Trophoblast cell (in vitro differentiated cells and primary cell): ENCODE measurements around the gene SNED1.

Experiments
- DNase-seq, 2 donors: peaks; one replicate each; pipeline ENCODE4 v3.0.0-alpha.2; 2016
- H2AFZ ChIP-seq: 2 replicates; pipeline ENCODE4 v1.6.1; 2013; ENCODE audit warnings: low read length, moderate library complexity, mild to moderate bottlenecking; ENCODE audit not compliant: insufficient read depth, poor library complexity
- H2AK5ac ChIP-seq: 2 replicates; pipeline ENCODE4 v1.6.1; 2013; ENCODE audit warnings: mild to moderate bottlenecking, low read length
- H2BK120ac ChIP-seq: 2 replicates; pipeline ENCODE4 v1.6.1; 2013; ENCODE audit warnings: low read length, mild to moderate bottlenecking, moderate library complexity; ENCODE audit not compliant: insufficient read depth, poor library complexity
- H2BK12ac ChIP-seq: 2 replicates; pipeline ENCODE4 v1.6.1; 2013; ENCODE audit warnings: mild to moderate bottlenecking, low read length, moderate library complexity
- H2BK5ac ChIP-seq: 2 replicates; pipeline ENCODE4 v1.6.1; 2013; ENCODE audit warnings: low read length, low read depth, moderate library complexity, mild to moderate bottlenecking; ENCODE audit not compliant: poor library complexity
- H3K14ac ChIP-seq: 2 replicates; pipeline ENCODE4 v1.6.1; 2013; ENCODE audit warnings: mild to moderate bottlenecking, low read length
- H3K18ac ChIP-seq: 2 replicates; pipeline ENCODE4 v1.6.1; 2013; ENCODE audit warnings: mild to moderate bottlenecking, low read length
- H3K23ac ChIP-seq: 2 replicates; pipeline ENCODE4 v1.6.1; 2013; ENCODE audit warnings: low read length
- H3K27ac ChIP-seq: 2 replicates; pipeline ENCODE4 v1.5.1; 2013; ENCODE audit warnings: low read depth, mild to moderate bottlenecking, inconsistent platforms, low read length, moderate library complexity
- H3K27me3 ChIP-seq: 2 replicates; pipeline ENCODE4 v1.6.1; 2013; ENCODE audit warnings: inconsistent platforms, mild to moderate bottlenecking, low read length, moderate library complexity; ENCODE audit not compliant: insufficient read depth
- H3K36me3 ChIP-seq, 2 experiments: 1 replicate in 1 of 2; 2 replicates in 1 of 2; pipeline ENCODE4 v1.6.1; 2013; ENCODE audit warnings: low read length in 2 of 2, mild to moderate bottlenecking in 2 of 2, moderate library complexity in 1 of 2; ENCODE audit not compliant: insufficient read depth in 2 of 2, control insufficient read depth in 1 of 2
- H3K4ac ChIP-seq: 2 replicates; pipeline ENCODE4 v1.6.1; 2013; ENCODE audit warnings: low read depth, mild to moderate bottlenecking, low read length, moderate library complexity
- H3K4me1 ChIP-seq, 2 experiments: 1 replicate in 1 of 2; 2 replicates in 1 of 2; pipeline ENCODE4 v1.6.1; 2013; ENCODE audit warnings: low read length in 2 of 2, mild to moderate bottlenecking in 2 of 2, moderate library complexity in 1 of 2; ENCODE audit not compliant: insufficient read depth in 2 of 2, control insufficient read depth in 1 of 2
- H3K4me2 ChIP-seq: 2 replicates; pipeline ENCODE4 v1.6.1; 2013; ENCODE audit warnings: inconsistent platforms, mild to moderate bottlenecking, low read length, moderate library complexity
- H3K4me3 ChIP-seq: 2 replicates; pipeline ENCODE4 v1.5.1; 2013; ENCODE audit warnings: mild to moderate bottlenecking, low read depth, low read length, inconsistent platforms
- H3K79me1 ChIP-seq: one replicate; pipeline ENCODE4 v1.6.1; 2013; ENCODE audit warnings: low read length
- H3K79me2 ChIP-seq: 2 replicates; pipeline ENCODE4 v1.6.1; 2013; ENCODE audit warnings: low read length, mild to moderate bottlenecking; ENCODE audit not compliant: control insufficient read depth, insufficient read depth, poor library complexity
- H3K9ac ChIP-seq: 2 replicates; pipeline ENCODE4 v1.6.1; 2013; ENCODE audit warnings: mild to moderate bottlenecking, low read length
- H3K9me3 ChIP-seq: 2 replicates; pipeline ENCODE4 v1.6.1; 2013; ENCODE audit warnings: low read depth, mild to moderate bottlenecking, control low read depth, inconsistent platforms, low read length; ENCODE audit not compliant: insufficient read depth
- H4K12ac ChIP-seq: 2 replicates; pipeline ENCODE4 v1.6.1; 2013; ENCODE audit warnings: low read depth, mild to moderate bottlenecking, low read length, moderate library complexity
- H4K8ac ChIP-seq: 2 replicates; pipeline ENCODE4 v1.6.1; 2013; ENCODE audit warnings: low read depth, mild to moderate bottlenecking, low read length, moderate library complexity
- H4K91ac ChIP-seq: one replicate; pipeline ENCODE4 v1.6.1; 2013; ENCODE audit warnings: low read depth, mild to moderate bottlenecking, low read length, moderate library complexity
- WGBS: extraction: QIAGEN DNeasy Blood & Tissue Kit; methylation state at CpG from one replicate; pipeline ENCODE4 v1.1.7; 2013; ENCODE audit warnings: missing lambda C conversion rate; ENCODE audit not compliant: insufficient read length, insufficient coverage; ENCODE audit errors: extremely low coverage; 5-methylcytosine and 5-hydroxymethylcytosine counted together

SNED1 gene

GRCh38 chr2:241082341-241083090 is 84.1 kb downstream of the SNED1 start:
- no peak overlapping the region for H2AK5ac ChIP-seq
- no peak overlapping the region for H2AFZ ChIP-seq
- no peak overlapping the region for H2BK120ac ChIP-seq
- no peak overlapping the region for H4K8ac ChIP-seq
- H3K27me3 ChIP-seq, result no peaks in the 10 kb centered on the region
- no peak overlapping the region for H3K4me2 ChIP-seq
- H3K36me3 ChIP-seq, result peaks cover 4 to 6% of the 10 kb centered on the region in 2 experiments
- H2BK5ac ChIP-seq, result no peak overlapping the region
- no peaks in the 10 kb centered on the region for H3K79me2 ChIP-seq
- H3K18ac ChIP-seq, result no peak overlapping the region
- H3K23ac ChIP-seq, result no peak overlapping the region
- no peaks in the 10 kb centered on the region for H3K9me3 ChIP-seq
- no peak overlapping the region for H3K4ac ChIP-seq
- H2BK12ac ChIP-seq, result no peak overlapping the region
- no peak overlapping the region for H4K91ac ChIP-seq
- no CpG with 5 or more reads among the region's 14 CpGs for WGBS
- H3K9ac ChIP-seq, result no peak overlapping the region
- no peak overlapping the region for H3K4me3 ChIP-seq
- H3K4me1 ChIP-seq, result no peaks in the 10 kb centered on the region
- no peak overlapping the region for H4K12ac ChIP-seq
- no peaks in the 10 kb centered on the region for H3K79me1 ChIP-seq
- DNase-seq, result no peak
- H3K14ac ChIP-seq, result no peak overlapping the region
- H3K27ac ChIP-seq, result no peak overlapping the region

DNA sequence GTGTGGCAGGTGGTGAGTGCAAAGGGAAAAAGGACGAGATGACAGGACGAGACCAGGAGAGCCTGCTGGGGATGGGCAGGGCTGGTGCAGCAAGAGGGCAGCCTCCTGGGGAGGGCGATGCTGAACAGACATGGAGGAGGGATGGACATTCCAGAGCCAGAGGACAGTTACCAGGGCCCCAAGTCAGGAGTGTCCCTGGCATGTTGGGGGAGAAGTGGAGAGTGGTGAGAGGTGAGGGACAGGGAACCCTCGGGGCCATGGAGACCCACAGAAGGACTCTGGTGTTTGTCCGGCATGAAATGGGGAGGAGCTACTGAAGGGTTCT is 84.6 kb downstream of the SNED1 start:
- WGBS, result no CpG with 5 or more reads among the region's 5 CpGs
- H2AFZ ChIP-seq, result no peak overlapping the region
- H3K23ac ChIP-seq, result no peak overlapping the region
- H3K18ac ChIP-seq, result no peak overlapping the region
- H3K4me2 ChIP-seq, result no peak overlapping the region
- peaks cover 8 to 10% of the 10 kb centered on the region in 2 experiments for H3K36me3 ChIP-seq
- H3K79me1 ChIP-seq, result no peaks in the 10 kb centered on the region
- no peak overlapping the region for H2AK5ac ChIP-seq
- no peak overlapping the region for H4K91ac ChIP-seq
- no peak overlapping the region for H2BK5ac ChIP-seq
- no peak overlapping the region for H2BK120ac ChIP-seq
- no peak overlapping the region for H3K14ac ChIP-seq
- H3K4me3 ChIP-seq, result no peak overlapping the region
- no peak overlapping the region for H4K8ac ChIP-seq
- H3K9me3 ChIP-seq, result no peaks in the 10 kb centered on the region
- H3K27ac ChIP-seq, result no peak overlapping the region
- no peaks in the 10 kb centered on the region for H3K4me1 ChIP-seq
- H3K27me3 ChIP-seq, result no peaks in the 10 kb centered on the region
- no peak overlapping the region for H3K4ac ChIP-seq
- DNase-seq, result no peak
- H4K12ac ChIP-seq, result no peak overlapping the region
- H3K79me2 ChIP-seq, result no peaks in the 10 kb centered on the region
- H3K9ac ChIP-seq, result no peak overlapping the region
- H2BK12ac ChIP-seq, result no peak overlapping the region

- H3K23ac ChIP-seq, result no peak overlapping the region
- no peak overlapping the region for H3K14ac ChIP-seq
- H3K36me3 ChIP-seq, result peaks cover 21 to 27% of the 10 kb centered on the region in 2 experiments
- H3K4ac ChIP-seq, result no peak overlapping the region
- no peak for DNase-seq
- no peak overlapping the region for H3K9ac ChIP-seq
- H2BK120ac ChIP-seq, result no peak overlapping the region
- no peak overlapping the region for H3K4me2 ChIP-seq
- H2BK12ac ChIP-seq, result no peak overlapping the region
- no peak overlapping the region for H3K27ac ChIP-seq
- no peak overlapping the region for H4K12ac ChIP-seq
- no CpG with 5 or more reads among the region's 4 CpGs for WGBS
- H3K79me1 ChIP-seq, result no peaks in the 10 kb centered on the region
- H3K27me3 ChIP-seq, result no peaks in the 10 kb centered on the region
- no peak overlapping the region for H2BK5ac ChIP-seq
- H2AFZ ChIP-seq, result no peak overlapping the region
- no peaks in the 10 kb centered on the region for H3K79me2 ChIP-seq
- no peak overlapping the region for H3K18ac ChIP-seq
- H4K91ac ChIP-seq, result no peak overlapping the region
- no peak overlapping the region for H3K4me3 ChIP-seq
- no peak overlapping the region for H2AK5ac ChIP-seq
- no peaks in the 10 kb centered on the region for H3K9me3 ChIP-seq
- no peaks in the 10 kb centered on the region for H3K4me1 ChIP-seq
- H4K8ac ChIP-seq, result no peak overlapping the region
Measured at GRCh38 chr2:241084856-241085444, 86.5 kb downstream of the SNED1 start.

DNA sequence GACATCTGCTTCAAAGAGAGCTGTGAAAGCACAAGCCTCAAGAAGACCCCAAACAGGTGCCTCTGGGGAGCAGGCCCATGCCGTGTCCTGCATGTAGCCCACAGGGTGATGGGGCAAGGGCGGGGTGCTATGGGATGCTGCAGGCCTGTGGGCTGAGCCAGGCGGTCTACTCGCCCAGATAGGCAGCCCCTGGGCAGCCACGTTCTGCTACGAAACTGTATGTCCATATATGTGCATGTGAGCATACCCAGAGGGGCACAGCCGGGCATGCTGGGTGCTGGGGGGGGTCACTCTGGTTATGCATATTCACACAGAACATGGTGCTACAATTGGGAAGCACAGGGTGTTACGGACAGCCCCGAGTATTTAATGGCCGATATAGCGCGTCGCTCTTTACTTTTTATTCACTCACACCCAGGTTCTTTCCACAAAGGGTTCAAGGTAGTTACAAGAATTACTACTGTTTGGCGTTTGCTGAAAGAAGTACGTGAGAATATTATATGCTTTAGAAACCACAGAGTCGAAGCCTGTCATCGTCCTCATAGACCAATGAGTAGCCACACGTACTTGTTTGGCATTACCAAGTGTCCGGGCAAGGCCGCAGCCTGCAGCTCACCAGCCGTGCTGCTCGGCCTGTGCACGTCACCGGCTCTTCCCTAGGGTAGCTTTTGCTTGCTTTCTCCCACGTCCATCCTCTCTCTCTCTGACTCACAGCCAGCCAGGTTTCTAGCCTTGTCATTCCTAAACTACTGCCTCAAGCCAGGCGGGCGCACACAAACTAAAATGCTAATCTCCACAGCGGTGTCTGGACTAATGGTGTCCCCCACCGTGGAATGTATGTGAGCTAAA is 89.2 kb downstream of the SNED1 start:
- Histone ChIP-seq H3K4me1 (no peaks in the 10 kb centered on the region), H2BK120ac (no peak overlapping the region), H4K12ac (no peak overlapping the region), H3K79me2 (no peaks in the 10 kb centered on the region), H3K23ac (no peak overlapping the region), H3K4ac (no peak overlapping the region), H2AK5ac (no peak overlapping the region), H3K79me1 (no peaks in the 10 kb centered on the region), H2BK12ac (no peak overlapping the region), H2BK5ac (no peak overlapping the region), H3K27ac (no peak overlapping the region), H3K18ac (no peak overlapping the region), H4K91ac (no peak overlapping the region), H4K8ac (no peak overlapping the region), H3K27me3 (no peaks in the 10 kb centered on the region), H2AFZ (no peak overlapping the region), H3K9ac (no peak overlapping the region), H3K4me3 (no peak overlapping the region), H3K9me3 (no peaks in the 10 kb centered on the region), H3K4me2 (no peak overlapping the region), H3K14ac (no peak overlapping the region), H3K36me3 (peaks cover 30 to 42% of the 10 kb centered on the region in 2 experiments)
- no peak for DNase-seq
- WGBS, result no CpG with 5 or more reads among the region's 29 CpGs
